Fibroblast of skin of back (primary cell): ENCODE data around the gene GAB2.

Experiments used
- DNase-seq: peaks from one replicate; pipeline ENCODE4 v3.0.0-alpha.2; 2013

The GAB2 gene

DNA sequence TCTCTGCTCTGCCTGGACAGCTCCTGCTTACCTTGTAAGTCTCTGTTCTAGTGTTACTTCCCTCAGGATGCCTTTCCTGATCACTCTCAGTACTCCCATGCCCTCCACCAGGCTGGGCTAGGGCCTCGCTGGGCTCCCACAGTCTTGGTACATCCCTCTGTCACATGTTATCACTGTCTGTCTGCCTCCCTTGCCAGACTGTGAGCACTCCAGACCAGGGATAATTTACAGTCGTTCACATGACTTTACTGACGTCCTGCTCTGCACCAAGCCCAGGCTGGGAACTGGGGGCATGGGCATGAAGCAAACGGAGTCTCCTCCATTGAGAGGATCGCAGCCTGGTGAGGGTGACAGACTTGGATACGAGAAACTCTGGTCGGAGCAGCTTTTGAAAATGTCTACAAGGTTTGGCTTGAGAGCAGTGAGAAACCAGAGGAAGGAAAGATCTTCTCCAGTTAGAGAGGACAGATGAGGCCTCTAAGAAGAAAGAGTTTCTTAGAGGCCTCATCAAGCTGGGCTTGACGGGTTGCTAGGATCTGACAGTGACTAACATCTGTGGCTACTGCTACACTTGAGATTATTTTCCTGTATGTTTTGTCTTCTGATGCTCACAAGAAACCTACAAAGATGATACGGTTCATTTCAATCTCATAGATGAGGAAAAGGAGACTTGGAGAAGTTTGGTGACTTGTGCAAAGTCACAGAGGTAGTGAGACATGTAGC is 216.4 kb downstream of the GAB2 start:
- DNase-seq = no peak

GRCh38 chr11:78200553-78200952 is 217.1 kb downstream of the GAB2 start:
- no peak for DNase-seq

- DNase-seq = no peak
These were observed 217.6 kb downstream of the GAB2 start for GRCh38 chr11:78200061-78200460.

GRCh38 chr11:78199653-78200015 is 218.0 kb downstream of the GAB2 start:
- no peak for DNase-seq

DNA sequence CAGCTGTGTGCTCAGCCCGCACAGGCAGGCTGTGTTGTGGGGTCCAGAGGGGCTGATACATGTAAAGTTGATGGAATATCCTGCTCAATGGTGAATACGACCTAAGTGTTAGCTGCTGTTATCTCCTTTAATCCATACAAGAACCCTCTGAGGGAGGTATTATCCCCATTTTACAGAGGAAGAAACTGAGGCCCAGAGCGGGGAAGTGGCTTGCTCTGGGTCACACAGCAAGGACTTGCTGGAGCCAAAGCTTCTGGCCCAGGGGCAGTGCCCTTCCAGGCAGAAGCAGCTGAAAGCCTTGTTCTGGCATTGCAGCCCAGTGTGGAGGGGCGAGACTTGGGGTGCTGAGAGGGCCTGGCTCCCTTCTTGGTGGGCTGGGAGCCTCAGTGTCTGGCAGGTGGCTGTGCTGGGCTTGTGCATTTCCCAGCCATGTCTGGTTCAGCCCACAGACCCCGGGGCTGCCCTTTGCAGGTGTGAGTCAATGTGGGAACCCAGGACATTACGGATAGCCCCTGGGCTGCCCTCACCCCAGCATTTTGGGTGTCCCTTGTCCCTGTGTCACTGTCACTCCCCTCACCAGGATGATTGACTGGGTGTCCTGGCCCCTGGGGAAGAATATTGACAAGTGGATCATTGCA is 218.5 kb downstream of the GAB2 start:
- DNase-seq = no peak

DNA sequence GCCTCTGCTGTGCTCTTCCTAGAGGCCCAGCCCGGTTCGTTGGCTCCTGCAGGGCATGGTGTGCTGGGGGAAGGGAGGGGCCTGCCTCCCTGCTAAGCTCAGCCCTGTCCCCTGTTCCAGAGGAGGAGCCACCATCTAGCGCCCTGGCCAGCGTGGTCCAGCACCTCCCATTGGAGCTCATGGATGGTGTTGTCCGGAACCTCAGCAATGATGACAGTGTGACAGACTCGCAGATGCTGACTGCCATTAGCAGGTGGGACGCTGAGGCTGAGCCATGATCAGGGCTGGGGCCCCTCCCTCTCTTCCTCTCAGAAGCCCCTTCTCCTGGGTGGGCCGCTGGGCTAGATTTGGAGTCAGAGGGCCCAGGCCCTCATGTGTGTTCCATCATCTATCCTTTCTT is 219.8 kb downstream of the GAB2 start:
- no peak for DNase-seq

GRCh38 chr11:78196661-78197091 is 220.9 kb downstream of the GAB2 start:
- DNase-seq = no peak

GRCh38 chr11:78195917-78196560 is 221.6 kb downstream of the GAB2 start:
- DNase-seq = no peak

GRCh38 chr11:78194490-78194889 is 223.1 kb downstream of the GAB2 start:
- DNase-seq = no peak

DNA sequence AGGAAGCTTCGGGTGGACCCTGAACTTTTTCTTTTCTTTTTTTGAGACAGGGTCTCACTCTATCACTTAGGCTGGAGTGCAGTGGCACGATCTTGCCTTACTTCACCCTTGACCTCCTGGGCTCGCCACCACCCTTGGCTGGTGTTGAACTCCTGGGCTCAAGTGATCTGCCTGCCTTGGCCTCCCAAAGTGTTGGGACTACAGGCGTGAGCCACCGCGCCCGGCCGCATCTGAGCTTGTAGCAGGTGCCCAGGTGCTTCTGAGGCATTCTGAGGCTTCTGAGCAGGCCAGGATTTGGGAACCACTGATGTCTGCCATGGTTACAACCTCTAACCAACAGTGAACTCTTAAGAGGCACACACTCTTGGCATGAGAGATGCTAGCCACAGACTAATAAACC is 223.8 kb downstream of the GAB2 start:
- DNase-seq = no peak

DNA sequence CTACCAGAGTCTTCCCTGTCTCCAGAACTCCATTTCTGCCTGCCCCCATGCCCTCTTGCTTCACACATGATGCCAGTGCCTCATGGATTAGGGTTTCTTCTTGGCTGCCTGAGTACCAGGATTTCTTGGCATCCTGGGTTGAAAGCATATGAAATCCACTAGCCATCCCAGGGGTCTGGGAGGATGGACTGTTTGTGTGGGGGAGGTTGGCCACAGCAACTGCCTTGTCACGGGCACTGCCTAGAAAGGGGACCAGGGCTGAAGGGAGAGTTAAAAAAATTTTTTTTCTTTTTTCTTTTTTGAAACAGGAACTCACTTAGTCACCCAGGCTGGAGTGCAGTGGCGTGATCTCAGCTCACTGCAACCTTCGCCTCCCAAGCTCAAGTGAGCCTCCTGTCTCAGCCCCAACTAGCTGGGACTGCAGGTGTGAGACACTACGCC is 224.7 kb downstream of the GAB2 start:
- DNase-seq = no peak

DNA sequence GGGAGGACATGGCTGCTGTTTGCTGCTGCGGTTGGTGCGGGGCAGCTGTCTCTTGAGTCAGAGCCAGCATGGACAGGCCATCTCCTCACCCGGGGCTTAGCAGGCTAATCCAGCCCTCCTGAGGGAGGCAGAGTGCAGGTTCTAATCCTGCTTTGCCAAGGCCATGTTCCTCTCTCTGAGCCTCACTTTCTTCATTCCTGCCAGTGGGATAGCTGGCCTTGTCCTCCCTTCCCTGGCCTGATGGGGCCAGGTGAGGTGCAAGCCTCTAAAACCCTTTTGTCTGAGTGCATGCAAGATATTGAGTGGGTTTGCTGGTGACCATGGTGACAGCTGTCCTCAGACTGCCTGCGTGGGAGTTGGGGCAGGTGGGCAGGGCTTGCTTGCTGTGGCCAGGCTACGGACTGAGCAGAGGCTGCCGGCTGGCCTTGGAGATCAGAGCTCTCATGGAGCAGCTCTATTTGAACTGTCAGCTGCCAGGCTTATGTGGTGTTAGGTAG is 225.3 kb downstream of the GAB2 start:
- no peak for DNase-seq

DNA sequence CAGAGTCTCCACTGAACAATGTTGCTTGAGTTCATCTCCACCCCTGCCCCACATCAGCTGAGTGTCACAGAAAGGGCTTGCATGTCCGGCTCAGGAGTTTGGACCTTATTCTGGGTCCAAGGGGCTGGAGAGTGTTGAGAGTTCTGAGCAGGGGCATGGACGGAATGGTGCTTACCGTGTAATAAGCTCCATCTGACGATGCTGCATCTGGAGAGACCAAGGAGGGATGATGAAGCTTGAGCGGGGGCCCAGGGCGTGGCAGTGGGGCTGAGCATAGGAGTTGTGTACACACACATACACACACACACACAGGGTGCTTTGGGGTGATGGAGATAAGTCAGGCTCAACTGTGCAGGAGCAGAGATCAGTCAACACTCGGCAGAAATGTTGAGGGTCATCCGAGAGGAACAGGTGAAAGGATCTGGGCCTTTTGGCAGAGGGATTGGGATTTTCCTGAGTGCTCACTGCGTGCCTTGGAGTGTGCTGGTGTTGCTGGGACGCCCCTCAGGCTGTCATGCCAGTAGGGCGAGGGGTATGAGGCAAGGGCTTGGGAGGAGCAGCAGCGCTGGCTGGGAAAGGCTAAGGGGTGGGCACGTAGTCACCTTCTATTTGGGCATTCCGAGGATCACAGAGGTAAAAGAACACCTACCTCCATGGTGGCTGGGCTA is 226.6 kb downstream of the GAB2 start:
- no peak for DNase-seq

DNA sequence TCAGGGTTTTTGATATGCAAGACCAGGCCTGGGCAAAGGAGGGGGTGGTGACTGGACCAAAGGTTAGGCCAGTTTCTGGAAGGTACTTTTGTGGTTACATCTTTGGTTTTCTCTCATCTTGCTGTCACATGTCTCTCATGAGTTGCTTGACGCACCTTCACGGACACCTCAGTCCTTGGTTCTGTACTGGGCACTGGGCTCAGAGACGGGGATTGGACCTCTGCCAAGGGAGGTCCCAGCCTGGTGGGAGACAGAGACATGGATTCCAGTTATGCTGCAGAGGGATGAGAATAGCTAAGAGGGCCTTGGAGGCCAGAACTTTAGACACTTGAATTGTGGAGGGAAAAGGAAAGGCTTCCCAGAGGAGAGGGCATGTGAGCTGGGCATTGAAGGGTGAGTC is 227.2 kb downstream of the GAB2 start:
- DNase-seq = no peak

GRCh38 chr11:78189851-78190250 is 227.8 kb downstream of the GAB2 start:
- DNase-seq = no peak

DNA sequence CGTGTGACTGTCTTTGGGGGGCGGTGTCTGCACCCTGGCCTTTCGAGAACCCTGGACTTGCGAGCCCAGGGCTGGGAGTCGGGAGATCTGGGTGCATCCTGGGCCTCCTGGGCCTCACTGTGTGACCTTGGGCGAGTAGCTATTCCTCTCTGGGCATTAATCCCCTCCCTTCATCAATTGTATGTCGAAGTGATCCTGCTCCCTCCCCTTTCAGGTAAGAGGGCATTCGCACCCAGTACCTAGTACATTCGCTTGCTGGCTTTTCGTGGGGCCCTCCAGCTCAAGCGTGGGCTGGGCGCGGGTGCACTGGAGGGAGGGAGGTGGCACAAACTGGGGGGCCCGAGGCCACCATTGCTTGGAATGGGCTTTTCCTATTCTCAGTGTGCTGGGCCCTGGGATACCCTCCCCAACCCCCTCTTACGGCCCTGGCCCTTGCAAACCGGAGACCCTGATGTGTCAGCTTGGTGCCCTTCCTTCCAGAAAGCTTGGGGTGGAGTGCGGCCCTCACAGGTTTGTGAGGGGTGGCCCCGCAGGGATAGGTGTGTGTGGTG is 228.4 kb downstream of the GAB2 start:
- DNase-seq = no peak

GRCh38 chr11:78188286-78189173 is 229.1 kb downstream of the GAB2 start, which contains the start of the genes KCTD21 and USP35:
TSS of gene KCTD21 (minus strand) at chr11:78188626. CDS start at chr11:78174554, 14,072 bp downstream.
TSS of gene USP35 (plus strand) at chr11:78188919. CDS start at chr11:78196246, 7,327 bp downstream.
- peak; percentile 97 for DNase-seq

DNA sequence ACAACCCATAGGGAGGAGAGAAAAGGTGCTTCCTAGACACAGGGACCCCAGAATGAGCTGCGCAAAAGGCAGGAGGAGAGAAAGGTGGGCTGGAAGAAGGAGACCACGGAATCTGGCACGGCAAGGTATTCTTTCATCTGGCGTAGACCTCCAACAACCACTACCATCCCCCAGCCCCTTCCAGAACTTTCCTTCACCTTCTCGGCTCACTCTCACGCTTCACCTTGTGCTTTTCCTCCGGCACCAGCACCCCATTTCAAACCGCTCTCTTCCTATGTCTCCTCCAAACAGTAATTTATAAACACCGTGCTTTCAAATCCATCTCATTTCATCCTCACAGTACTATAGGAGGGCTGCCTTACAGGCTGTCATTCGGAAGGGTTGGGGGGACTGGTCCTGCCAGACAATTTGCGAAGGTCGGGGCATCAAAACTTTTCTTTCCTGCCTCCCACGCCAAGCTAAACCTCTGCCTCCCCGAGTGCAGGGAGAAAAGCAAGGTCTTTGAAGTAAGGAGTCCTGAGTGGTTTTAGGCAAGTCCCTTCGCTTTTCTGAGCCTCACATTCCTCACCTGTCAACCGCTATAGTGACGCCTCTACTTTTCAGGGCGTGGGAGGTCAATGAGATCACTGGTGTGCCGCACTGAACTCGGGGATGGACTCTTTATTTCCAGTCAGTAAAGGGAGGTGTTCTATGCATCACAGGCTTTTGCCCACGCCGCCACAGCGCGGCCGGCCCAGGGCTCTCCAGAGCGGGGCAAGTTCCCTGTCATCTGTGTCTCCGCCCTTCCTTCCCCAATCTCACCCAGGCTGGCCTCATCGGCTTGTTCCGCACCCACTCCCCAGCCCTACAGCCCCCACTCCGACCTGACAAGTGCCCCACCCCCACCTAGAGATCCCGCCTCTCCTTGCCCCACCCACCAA is 230.0 kb downstream of the GAB2 start:
- DNase-seq = no peak

- DNase-seq = peak; percentile 56
These were observed 236.4 kb downstream of the GAB2 start for GRCh38 chr11:78181185-78181584.

DNA sequence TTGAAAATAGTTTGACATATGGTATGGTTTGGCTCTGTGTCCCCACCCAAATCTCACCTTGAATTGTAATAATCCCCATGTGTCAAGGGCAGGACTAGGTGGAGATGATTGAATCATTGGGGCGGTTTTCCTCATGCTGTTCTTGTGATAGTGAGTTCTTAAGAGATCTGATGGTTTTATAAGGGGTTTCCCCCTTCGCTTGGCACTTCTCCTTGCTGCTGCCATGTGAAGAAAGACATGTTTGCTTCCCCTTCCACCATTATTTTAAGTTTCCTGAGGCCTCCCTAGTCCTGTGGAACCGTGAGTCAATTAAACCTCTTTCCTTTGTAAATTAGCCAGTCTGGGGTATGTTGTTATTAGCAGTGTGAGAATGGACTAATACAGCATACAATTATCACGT is 236.9 kb downstream of the GAB2 start:
- DNase-seq = no peak
